AG10803 (cell line): ENCODE measurements around the gene UBR7.

Source experiments
- DNase-seq: peaks from one replicate; pipeline ENCODE4 v3.0.0; 2010; ENCODE audit warnings: low read depth
- H3K4me3 ChIP-seq: 2 replicates; pipeline ENCODE4 v1.5.1; 2011; ENCODE audit warnings: mild to moderate bottlenecking, low read length, control low read depth
- CTCF ChIP-seq: conservative IDR thresholded peaks from 2 replicates; pipeline ENCODE4 v1.5.1; 2011; ENCODE audit warnings: mild to moderate bottlenecking, low read length, control low read depth, inconsistent platforms

UBR7 gene

GRCh38 chr14:93245764-93246420 is 38.8 kb downstream of the UBR7 start:
- no peak for DNase-seq
- H3K4me3 ChIP-seq, result no peak overlapping the region
- no peak for TF ChIP-seq CTCF

- H3K4me3 ChIP-seq, result no peak overlapping the region
- DNase-seq, result no peak
- no peak for TF ChIP-seq CTCF
Observed at GRCh38 chr14:93246534-93246933, 39.5 kb downstream of the UBR7 start.

- no peak for DNase-seq
- H3K4me3 ChIP-seq, result no peak overlapping the region
- no peak for TF ChIP-seq CTCF
Observed at GRCh38 chr14:93249128-93249831, 42.2 kb downstream of the UBR7 start.

GRCh38 chr14:93262446-93262845 is 55.4 kb downstream of the UBR7 start:
- H3K4me3 ChIP-seq, result no peak overlapping the region
- no peak for DNase-seq
- no peak for TF ChIP-seq CTCF

GRCh38 chr14:93263416-93263815 is 56.4 kb downstream of the UBR7 start:
- H3K4me3 ChIP-seq, result no peak overlapping the region
- no peak for DNase-seq
- TF ChIP-seq CTCF, result no peak

GRCh38 chr14:93266127-93266526 is 59.1 kb downstream of the UBR7 start:
- no peak for TF ChIP-seq CTCF
- H3K4me3 ChIP-seq, result no peak overlapping the region
- DNase-seq, result no peak

- no peak for TF ChIP-seq CTCF
- DNase-seq, result no peak
- H3K4me3 ChIP-seq, result no peak overlapping the region
Observed at GRCh38 chr14:93267149-93267711, 60.2 kb downstream of the UBR7 start.
